MCF 10A (cell line): Measurements from ENCODE around the gene NLRP7. TPM values are rescaled to one million over a fixed set of nuclear protein-coding genes. Genes with fewer than 3 reads are reported as not detected.
"Not testable (repeated sequence)": the region's sequence is repeated elsewhere in the genome, so short reads cannot be mapped to it uniquely, and the experiment has no call there.

ENCODE experiments used
- BruUV-seq: library from RNA; stranded (reverse); fragments of 400-500 nt; replicated peaks from 2 replicates; lab custom pipeline; 2021; lab: Mats Ljungman, UMichigan
- CTCF ChIA-PET: fragments of 300-600 bp; sonication (Branson Sonifier 250); formaldehyde crosslinking; extraction: SDS; loops from one replicate; lab custom pipeline; 2021; ENCODE audit warnings: antibody characterized with exemption, inconsistent platforms; lab: Yijun Ruan, JAX
- POLR2A ChIA-PET: fragments of 300-600, 350-650 bp; sonication (Branson Sonifier 250); formaldehyde crosslinking; extraction: SDS; loops from one replicate; lab custom pipeline; 2020; ENCODE audit warnings: antibody characterized with exemption, inconsistent platforms; lab: Yijun Ruan, JAX
- DNase-seq: peaks from one replicate; pipeline ENCODE4 v3.0.0-alpha.2; 2018; ENCODE audit not compliant: unreplicated experiment
- H3K27ac Mint-ChIP-seq: one replicate; pipeline ENCODE4 v1.8.0; 2022; ENCODE audit warnings: mild to moderate bottlenecking, low read depth, mixed read lengths; ENCODE audit not compliant: unreplicated experiment
- H3K27me3 Mint-ChIP-seq: one replicate; pipeline ENCODE4 v1.8.0; 2022; ENCODE audit warnings: mixed read lengths; ENCODE audit not compliant: insufficient read depth, unreplicated experiment
- H3K36me3 Mint-ChIP-seq: one replicate; pipeline ENCODE4 v1.8.0; 2022; ENCODE audit warnings: mild to moderate bottlenecking, moderate library complexity, mixed read lengths; ENCODE audit not compliant: insufficient read depth, unreplicated experiment
- H3K4me1 Mint-ChIP-seq: one replicate; pipeline ENCODE4 v1.8.0; 2022; ENCODE audit warnings: mixed read lengths; ENCODE audit not compliant: insufficient read depth, unreplicated experiment
- H3K4me3 Mint-ChIP-seq: one replicate; pipeline ENCODE4 v1.8.0; 2022; ENCODE audit warnings: mild to moderate bottlenecking, moderate library complexity, mixed read lengths; ENCODE audit not compliant: unreplicated experiment
- H3K9me3 Mint-ChIP-seq: one replicate; pipeline ENCODE4 v1.8.0; 2022; ENCODE audit warnings: mixed read lengths; ENCODE audit not compliant: unreplicated experiment
- intact Hi-C: fragments of 100-400 bp; cut with micrococcal nuclease; formaldehyde crosslinking; loops from 2 replicates; pipeline ENCODE4 v1.14.1; 2022
- total RNA-seq: library from RNA; stranded (reverse); gene quantifications from 2 replicates; pipeline ENCODE4 v1.2.3, GENCODE V29; 2022
- TF ChIP-seq, protein P1 (sequence below): fragments of 200-600 bp; IDR thresholded peaks from one replicate; pipeline ENCODE4 v1.8.0; 2022; ENCODE audit warnings: antibody characterized with exemption, mild to moderate bottlenecking; ENCODE audit not compliant: unreplicated experiment

Gene NLRP7
- total RNA-seq, 1 experiment from 2014 or later: not detected

GRCh38 chr19:54906819-54907218 is 40.5 kb downstream of the NLRP7 start:
- Mint-ChIP-seq H3K4me3 (no peak overlapping the region), H3K36me3 (no peaks in the 10 kb centered on the region), H3K9me3 (peaks cover 14% of the 10 kb centered on the region), H3K27me3 (no peaks in the 10 kb centered on the region), H3K27ac (no peak overlapping the region), H3K4me1 (no peaks in the 10 kb centered on the region)
- intact Hi-C loops: no loop called here
- ChIA-PET CTCF (interaction anchor here (0.6 to 1.4 kb wide), 3 partner anchors 12 to 234 kb away, joined by 3 to 5 read pairs (median 4); no protein-coding TSS in a partner anchor), POLR2A (no interaction called here)
- TF ChIP-seq, protein P1, sequence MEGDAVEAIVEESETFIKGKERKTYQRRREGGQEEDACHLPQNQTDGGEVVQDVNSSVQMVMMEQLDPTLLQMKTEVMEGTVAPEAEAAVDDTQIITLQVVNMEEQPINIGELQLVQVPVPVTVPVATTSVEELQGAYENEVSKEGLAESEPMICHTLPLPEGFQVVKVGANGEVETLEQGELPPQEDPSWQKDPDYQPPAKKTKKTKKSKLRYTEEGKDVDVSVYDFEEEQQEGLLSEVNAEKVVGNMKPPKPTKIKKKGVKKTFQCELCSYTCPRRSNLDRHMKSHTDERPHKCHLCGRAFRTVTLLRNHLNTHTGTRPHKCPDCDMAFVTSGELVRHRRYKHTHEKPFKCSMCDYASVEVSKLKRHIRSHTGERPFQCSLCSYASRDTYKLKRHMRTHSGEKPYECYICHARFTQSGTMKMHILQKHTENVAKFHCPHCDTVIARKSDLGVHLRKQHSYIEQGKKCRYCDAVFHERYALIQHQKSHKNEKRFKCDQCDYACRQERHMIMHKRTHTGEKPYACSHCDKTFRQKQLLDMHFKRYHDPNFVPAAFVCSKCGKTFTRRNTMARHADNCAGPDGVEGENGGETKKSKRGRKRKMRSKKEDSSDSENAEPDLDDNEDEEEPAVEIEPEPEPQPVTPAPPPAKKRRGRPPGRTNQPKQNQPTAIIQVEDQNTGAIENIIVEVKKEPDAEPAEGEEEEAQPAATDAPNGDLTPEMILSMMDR: no peak
- no TSS peak for BruUV-seq
- no peak for DNase-seq

DNA sequence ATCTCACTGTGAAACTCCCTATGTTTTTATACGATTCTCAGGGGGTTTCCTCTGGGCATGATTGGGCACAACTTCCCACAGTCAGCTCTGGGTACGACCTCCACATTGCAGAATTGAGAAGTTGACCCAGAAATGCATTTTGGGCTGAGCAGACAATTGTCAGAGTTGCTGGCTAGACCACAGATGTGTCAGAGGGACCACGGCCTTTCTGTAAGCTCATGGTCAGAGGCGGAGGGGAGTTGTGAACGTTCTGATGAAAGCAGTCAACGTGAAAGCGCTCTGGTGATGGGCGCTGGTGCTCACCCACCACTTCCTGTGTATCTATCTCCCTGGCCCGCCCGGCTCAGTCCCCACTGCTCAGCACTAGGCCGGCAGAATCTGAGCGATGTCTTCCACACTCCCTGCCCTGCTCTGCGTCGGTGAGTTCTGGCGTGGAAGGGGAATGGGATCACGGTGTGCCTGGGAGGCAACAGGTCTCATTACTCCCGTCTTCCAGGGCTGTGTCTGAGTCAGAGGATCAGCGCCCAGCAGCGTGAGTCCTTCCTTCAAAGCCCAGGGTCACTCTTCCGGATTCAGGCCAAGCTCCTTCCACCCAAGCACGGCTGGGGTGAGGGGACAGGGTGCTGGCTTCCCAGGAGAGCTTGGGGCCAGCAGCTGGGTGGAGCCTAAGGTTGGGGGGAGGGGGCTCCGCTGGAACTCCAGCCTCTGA is 41.4 kb downstream of the NLRP7 start, which contains the start of gene NCR1:
Gene NCR1 (plus strand): TSS at position 346 of the 709 bp plus-strand sequence. CDS start 40 bp downstream, at position 386.
- intact Hi-C loops: no loop called here
- no peak for DNase-seq
- Mint-ChIP-seq H3K27ac (no peak within 1 kb of the TSS), H3K9me3 (peaks cover 14% of the 10 kb centered on the region), H3K27me3 (no peaks in the 10 kb centered on the region), H3K36me3 (no peaks in the 10 kb centered on the region), H3K4me1 (no peaks in the 10 kb centered on the region), H3K4me3 (no peak within 1 kb of the TSS)
- TF ChIP-seq, protein P1: no peak
- CTCF ChIA-PET: interaction anchor here (1.0 to 1.4 kb wide), 2 partner anchors 231 to 233 kb away, joined by 4 to 5 read pairs; no protein-coding TSS in a partner anchor
- no TSS peak for BruUV-seq
- POLR2A ChIA-PET: no interaction called here

DNA sequence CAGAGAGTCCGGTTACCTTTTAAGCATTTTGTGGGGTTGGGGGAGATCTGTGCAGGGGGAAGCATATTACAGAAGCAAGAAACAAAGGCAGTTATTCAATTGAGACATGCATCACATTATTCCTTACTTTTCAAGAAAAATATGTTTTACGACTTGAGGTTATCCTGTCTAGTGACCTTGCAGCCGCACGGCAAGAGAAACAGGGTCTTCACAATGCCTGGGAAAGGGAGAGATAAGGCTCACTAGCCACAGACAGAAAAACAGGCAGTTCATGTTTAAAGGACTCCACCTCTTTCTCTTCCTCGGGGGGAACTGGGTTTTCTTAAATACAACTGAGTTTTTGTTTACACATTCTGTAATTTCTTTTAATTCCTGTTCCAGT is 41.9 kb downstream of the NLRP7 start:
- H3K27ac Mint-ChIP-seq: no peak overlapping the region
- no TSS peak for BruUV-seq
- peaks cover 9% of the 10 kb centered on the region for H3K9me3 Mint-ChIP-seq
- no peak for DNase-seq
- POLR2A ChIA-PET: no interaction called here
- H3K36me3 Mint-ChIP-seq: no peaks in the 10 kb centered on the region
- TF ChIP-seq, protein P1: no peak
- CTCF ChIA-PET: no interaction called here
- no peaks in the 10 kb centered on the region for H3K4me1 Mint-ChIP-seq
- H3K4me3 Mint-ChIP-seq: no peak overlapping the region
- intact Hi-C loops: no loop called here
- H3K27me3 Mint-ChIP-seq: no peaks in the 10 kb centered on the region

GRCh38 chr19:54904261-54904660 is 43.1 kb downstream of the NLRP7 start:
- CTCF ChIA-PET, intact Hi-C loops, H3K27me3 Mint-ChIP-seq, H3K27ac Mint-ChIP-seq, BruUV-seq, H3K4me1 Mint-ChIP-seq, H3K4me3 Mint-ChIP-seq, POLR2A ChIA-PET, DNase-seq, H3K36me3 Mint-ChIP-seq: not testable (repeated sequence)
- peaks cover 19% of the 10 kb centered on the region for H3K9me3 Mint-ChIP-seq
